OCI-LY1 (cell line): Measurements from ENCODE around the gene GUF1.
"Not testable (repeated sequence)": the region's sequence is repeated elsewhere in the genome, so short reads cannot be mapped to it uniquely, and the experiment has no call there.

Experiments
- H2AFZ ChIP-seq: fragments of 200-600 bp; sonication (generic), shearing (Covaris generic); 2 replicates; pipeline ENCODE4 v1.6.0; 2014; ENCODE audit warnings: antibody characterized with exemption, mild to moderate bottlenecking, low read length
- H3F3A ChIP-seq: fragments of 200-600 bp; sonication (generic), shearing (Covaris generic); 2 replicates; pipeline ENCODE4 v1.6.0; 2014; ENCODE audit warnings: mild to moderate bottlenecking, antibody characterized with exemption, low read length, moderate library complexity; ENCODE audit not compliant: insufficient read depth
- H3K27ac ChIP-seq: fragments of 200-600 bp; sonication (generic); 2 replicates; pipeline ENCODE4 v1.5.1; 2014; ENCODE audit warnings: low read length, mixed run types, mild to moderate bottlenecking, low read depth; ENCODE audit not compliant: poor library complexity, severe bottlenecking
- H3K27me3 ChIP-seq: fragments of 200-600 bp; sonication (generic); 2 replicates; pipeline ENCODE4 v1.6.0; 2014; ENCODE audit warnings: antibody characterized with exemption, mild to moderate bottlenecking, low read length, moderate library complexity; ENCODE audit not compliant: insufficient read depth
- H3K36me3 ChIP-seq: fragments of 200-600 bp; sonication (generic); 2 replicates; pipeline ENCODE4 v1.6.1; 2014; ENCODE audit warnings: mild to moderate bottlenecking, antibody characterized with exemption, low read length, moderate library complexity, mixed read lengths; ENCODE audit not compliant: insufficient read depth
- H3K4me1 ChIP-seq: fragments of 200-600 bp; sonication (generic); 2 replicates; pipeline ENCODE4 v1.5.1; 2014; ENCODE audit warnings: mild to moderate bottlenecking, low read length, moderate library complexity; ENCODE audit not compliant: insufficient read depth, severe bottlenecking
- H3K4me2 ChIP-seq: fragments of 200-600 bp; sonication (generic), shearing (Covaris generic); 2 replicates; pipeline ENCODE4 v1.6.1; 2014; ENCODE audit warnings: low read length
- H3K4me3 ChIP-seq: fragments of 200-600 bp; sonication (generic); 2 replicates; pipeline ENCODE4 v1.5.1; 2014; ENCODE audit warnings: low read length, low read depth, mild to moderate bottlenecking, mixed read lengths; ENCODE audit not compliant: poor library complexity, severe bottlenecking
- H3K79me2 ChIP-seq: fragments of 200-600 bp; shearing (Covaris generic); 2 replicates; pipeline ENCODE4 v1.6.1; 2016; ENCODE audit warnings: mixed run types, low read length, mixed read lengths; ENCODE audit not compliant: insufficient read depth
- H3K9ac ChIP-seq: fragments of 200-600 bp; sonication (generic), shearing (Covaris generic); 2 replicates; pipeline ENCODE4 v1.6.1; 2014; ENCODE audit warnings: mild to moderate bottlenecking, low read length, mixed read lengths
- H3K9me2 ChIP-seq: fragments of 200-600 bp; sonication (generic), shearing (Covaris generic); 2 replicates; pipeline ENCODE4 v1.6.1; 2014; ENCODE audit warnings: low read depth, mild to moderate bottlenecking, low read length, mixed read lengths
- H3K9me3 ChIP-seq: fragments of 200-600 bp; shearing (Covaris generic); 2 replicates; pipeline ENCODE4 v1.6.1; 2014; ENCODE audit warnings: low read length, mixed read lengths
- H4K20me1 ChIP-seq: fragments of 200-600 bp; sonication (generic), shearing (Covaris generic); 2 replicates; pipeline ENCODE4 v1.6.0; 2016; ENCODE audit warnings: mild to moderate bottlenecking, low read length; ENCODE audit not compliant: insufficient read depth
- CTCF ChIP-seq: fragments of 200-600 bp; sonication (generic), shearing (Covaris generic); IDR thresholded peaks from 2 replicates; pipeline ENCODE4 v1.5.1; 2017; ENCODE audit warnings: mild to moderate bottlenecking, antibody characterized with exemption, low read length, moderate library complexity, mixed read lengths
- EZH2 ChIP-seq: fragments of 200-600 bp; sonication (generic), shearing (Covaris generic); IDR thresholded peaks from 2 replicates; pipeline ENCODE4 v1.8.0; 2017; ENCODE audit warnings: borderline replicate concordance, mixed run types, mild to moderate bottlenecking, antibody characterized with exemption, low read length, moderate library complexity, mixed read lengths

GUF1 gene

GRCh38 chr4:44726038-44726871 is 48.0 kb downstream of the GUF1 start, which contains the start of gene GNPDA2:
Gene GNPDA2 (minus strand): TSS chr4:44726556. CDS start chr4:44722207, 4,349 bp downstream.
- H3K36me3 ChIP-seq = no peaks in the 10 kb centered on the region; the same call in 1 of the 2 replicates
- H3K4me1 ChIP-seq = peaks cover 31% of the 10 kb centered on the region
- H3K9me2 ChIP-seq = no peaks in the 10 kb centered on the region
- no peaks in the 10 kb centered on the region for H3K9me3 ChIP-seq
- peak within 1 kb of the TSS; percentile 42 for H3K27ac ChIP-seq
- H3K9ac ChIP-seq = peak within 1 kb of the TSS; percentile 89
- no peaks in the 10 kb centered on the region for H4K20me1 ChIP-seq
- H3F3A ChIP-seq = no peaks in the 10 kb centered on the region
- H3K27me3 ChIP-seq = no peaks in the 10 kb centered on the region
- peak within 1 kb of the TSS; percentile 98 for H3K4me2 ChIP-seq
- TF ChIP-seq EZH2 = no peak
- 0 out of 2 replicates have a peak, but pooled peaks have one; percentile 20 for TF ChIP-seq CTCF
- H3K4me3 ChIP-seq = peak within 1 kb of the TSS; percentile 85
- peaks cover 50% of the 10 kb centered on the region for H3K79me2 ChIP-seq
- H2AFZ ChIP-seq = peak within 1 kb of the TSS; percentile 98

- Histone ChIP-seq H3K9ac (no peak overlapping the region), H2AFZ (no peak overlapping the region), H3K4me3 (peak overlapping the region; percentile 85), H3K79me2 (peaks cover 38% of the 10 kb centered on the region), H3K4me1 (peaks cover 31% of the 10 kb centered on the region), H3F3A (no peaks in the 10 kb centered on the region), H4K20me1 (no peaks in the 10 kb centered on the region), H3K27me3 (no peaks in the 10 kb centered on the region), H3K27ac (no peak overlapping the region), H3K9me2 (no peaks in the 10 kb centered on the region), H3K4me2 (peak overlapping the region; percentile 98), H3K9me3 (no peaks in the 10 kb centered on the region), H3K36me3 (no peaks in the 10 kb centered on the region; the same call in 1 of the 2 replicates)
- TF ChIP-seq CTCF (no peak), EZH2 (no peak)
Measured at GRCh38 chr4:44727471-44727870, 49.3 kb downstream of the GUF1 start.

GRCh38 chr4:44728694-44729093 is 50.5 kb downstream of the GUF1 start:
- H3K79me2 ChIP-seq = peaks cover 26% of the 10 kb centered on the region
- H4K20me1 ChIP-seq, H3K9ac ChIP-seq, H3K27me3 ChIP-seq, H3K4me2 ChIP-seq, H3K9me2 ChIP-seq, H3K27ac ChIP-seq, H3K9me3 ChIP-seq, H3K4me3 ChIP-seq, H3F3A ChIP-seq, H3K36me3 ChIP-seq, H2AFZ ChIP-seq: not testable (repeated sequence)
- H3K4me1 ChIP-seq = peaks cover 26% of the 10 kb centered on the region

GRCh38 chr4:44736900-44737299 is 58.7 kb downstream of the GUF1 start:
- no peaks in the 10 kb centered on the region for H4K20me1 ChIP-seq
- H3K9me3 ChIP-seq = no peaks in the 10 kb centered on the region
- H3K27me3 ChIP-seq = no peaks in the 10 kb centered on the region
- H3K4me2 ChIP-seq = no peak overlapping the region
- H3K4me1 ChIP-seq = no peaks in the 10 kb centered on the region
- no peaks in the 10 kb centered on the region for H3K9me2 ChIP-seq
- no peak overlapping the region for H3K27ac ChIP-seq
- H2AFZ ChIP-seq = no peak overlapping the region
- H3F3A ChIP-seq = no peaks in the 10 kb centered on the region
- no peaks in the 10 kb centered on the region for H3K36me3 ChIP-seq
- no peaks in the 10 kb centered on the region for H3K79me2 ChIP-seq
- H3K4me3 ChIP-seq = no peak overlapping the region
- TF ChIP-seq CTCF (no peak), EZH2 (no peak)
- no peak overlapping the region for H3K9ac ChIP-seq
